SH-SY5Y (cell line): ENCODE measurements around the gene RTN3.

Experiments
- GATA2 ChIP-seq: IDR thresholded peaks from 2 replicates; pipeline ENCODE4 v1.6.1; 2011; ENCODE audit warnings: mild to moderate bottlenecking, low read depth, low read length
- GATA3 ChIP-seq: IDR thresholded peaks from 2 replicates; pipeline ENCODE4 v1.6.1; 2011; ENCODE audit warnings: low read depth, mild to moderate bottlenecking, low read length, moderate library complexity

RTN3 gene

GRCh38 chr11:63745304-63746170 is 64.2 kb downstream of the RTN3 start:
- TF ChIP-seq GATA3: no peak
- TF ChIP-seq GATA2: no peak

GRCh38 chr11:63747011-63747410 is 65.7 kb downstream of the RTN3 start:
- TF ChIP-seq GATA3: no peak
- no peak for TF ChIP-seq GATA2

- TF ChIP-seq GATA3 (no peak), GATA2 (no peak)
Measured at GRCh38 chr11:63749624-63750023, 68.3 kb downstream of the RTN3 start.

- no peak for TF ChIP-seq GATA3
- TF ChIP-seq GATA2: no peak
Measured at GRCh38 chr11:63756919-63757761, 75.8 kb downstream of the RTN3 start.

GRCh38 chr11:63760487-63761079 is 79.3 kb downstream of the RTN3 start:
- TF ChIP-seq GATA3: no peak
- no peak for TF ChIP-seq GATA2

GRCh38 chr11:63761188-63761587 is 79.9 kb downstream of the RTN3 start:
- TF ChIP-seq GATA2 (no peak), GATA3 (no peak)

- TF ChIP-seq GATA2: no peak
Measured at GRCh38 chr11:63761931-63762653, 80.8 kb downstream of the RTN3 start.

GRCh38 chr11:63762654-63763495 is 81.6 kb downstream of the RTN3 start:
- TF ChIP-seq GATA3: no peak
- no peak for TF ChIP-seq GATA2

- no peak for TF ChIP-seq GATA2
- TF ChIP-seq GATA3: no peak
Measured at GRCh38 chr11:63763496-63764339, 82.4 kb downstream of the RTN3 start.

GRCh38 chr11:63764340-63764678 is 83.0 kb downstream of the RTN3 start:
- TF ChIP-seq GATA3 (no peak), GATA2 (no peak)

GRCh38 chr11:63764679-63765647 is 83.7 kb downstream of the RTN3 start:
- TF ChIP-seq GATA3 (no peak), GATA2 (no peak)

- TF ChIP-seq GATA2: no peak
- TF ChIP-seq GATA3: no peak
Measured at GRCh38 chr11:63765688-63766241, 84.5 kb downstream of the RTN3 start.
